Measurements from ENCODE around the gene KANSL1.
"Not testable (repeated sequence)": the region's sequence is repeated elsewhere in the genome, so short reads cannot be mapped to it uniquely, and the experiment has no call there.

KANSL1 gene

GRCh38 chr17:46117850-46118696, 75.2 kb downstream of the KANSL1 start:
- Mint-ChIP-seq H3K4me1 (ENCODE audit: low read depth) (peaks cover 55% of the 10 kb centered on the region), H3K27ac (no peak overlapping the region), H3K9me3 (no peaks in the 10 kb centered on the region), H3K27me3 (no peaks in the 10 kb centered on the region), H3K4me3 (no peak overlapping the region), H3K36me3 (ENCODE audit: low read depth) (peaks cover 20% of the 10 kb centered on the region)
- intact Hi-C loops (cut with micrococcal nuclease), result no loop called here

- no peak overlapping the region for H3K4me3 Mint-ChIP-seq
- H3K27me3 Mint-ChIP-seq, result no peaks in the 10 kb centered on the region
- peaks cover 54% of the 10 kb centered on the region for H3K4me1 Mint-ChIP-seq (ENCODE audit: low read depth)
- no peaks in the 10 kb centered on the region for H3K9me3 Mint-ChIP-seq
- H3K27ac Mint-ChIP-seq, result no peak overlapping the region
- H3K36me3 Mint-ChIP-seq (ENCODE audit: low read depth), result peaks cover 27% of the 10 kb centered on the region
- intact Hi-C loops (cut with micrococcal nuclease), result no loop called here
Observed at GRCh38 chr17:46117117-46117516, 76.1 kb downstream of the KANSL1 start.

- Mint-ChIP-seq H3K36me3 (ENCODE audit: low read depth) (peaks cover 21% of the 10 kb centered on the region), H3K27me3 (no peaks in the 10 kb centered on the region), H3K9me3 (no peaks in the 10 kb centered on the region), H3K27ac (no peak overlapping the region), H3K4me1 (ENCODE audit: low read depth) (peaks cover 47% of the 10 kb centered on the region), H3K4me3 (no peak overlapping the region)
- intact Hi-C loops (cut with micrococcal nuclease), result no loop called here
Observed at GRCh38 chr17:46115699-46116098, 77.5 kb downstream of the KANSL1 start.

- Mint-ChIP-seq H3K36me3 (ENCODE audit: low read depth) (peaks cover 13% of the 10 kb centered on the region), H3K4me1 (ENCODE audit: low read depth) (peaks cover 66% of the 10 kb centered on the region)
- H3K4me3 Mint-ChIP-seq; H3K27ac Mint-ChIP-seq; H3K27me3 Mint-ChIP-seq; intact Hi-C loops (cut with micrococcal nuclease); H3K9me3 Mint-ChIP-seq: not testable (repeated sequence)
Observed at GRCh38 chr17:46111236-46111635, 82.0 kb downstream of the KANSL1 start.

GRCh38 chr17:46110219-46110618, 83.0 kb downstream of the KANSL1 start:
- H3K27ac Mint-ChIP-seq, result no peak overlapping the region
- H3K4me1 Mint-ChIP-seq (ENCODE audit: low read depth), result peaks cover 65% of the 10 kb centered on the region

GRCh38 chr17:46109603-46110189, 83.5 kb downstream of the KANSL1 start:
- peaks cover 66% of the 10 kb centered on the region for H3K4me1 Mint-ChIP-seq (ENCODE audit: low read depth)
- no peaks in the 10 kb centered on the region for H3K27me3 Mint-ChIP-seq
- no peak overlapping the region for H3K4me3 Mint-ChIP-seq
- H3K36me3 Mint-ChIP-seq (ENCODE audit: low read depth), result peaks cover 7% of the 10 kb centered on the region
- H3K27ac Mint-ChIP-seq, result no peak overlapping the region
- no peaks in the 10 kb centered on the region for H3K9me3 Mint-ChIP-seq
- intact Hi-C loops (cut with micrococcal nuclease), result no loop called here

More at GRCh38 chr17:46110219-46110618, 83.0 kb downstream of the KANSL1 start:
- Mint-ChIP-seq H3K36me3 (ENCODE audit: low read depth) (peaks cover 11% of the 10 kb centered on the region), H3K27me3 (no peaks in the 10 kb centered on the region), H3K4me3 (no peak overlapping the region), H3K9me3 (no peaks in the 10 kb centered on the region)
- intact Hi-C loops (cut with micrococcal nuclease), result no loop called here

GRCh38 chr17:46108550-46109110, 84.6 kb downstream of the KANSL1 start:
- peaks cover 69% of the 10 kb centered on the region for H3K4me1 Mint-ChIP-seq (ENCODE audit: low read depth)
- no peak overlapping the region for H3K27ac Mint-ChIP-seq
- intact Hi-C loops (cut with micrococcal nuclease), result no loop called here
- H3K4me3 Mint-ChIP-seq, result no peak overlapping the region
- H3K9me3 Mint-ChIP-seq, result no peaks in the 10 kb centered on the region
- no peaks in the 10 kb centered on the region for H3K27me3 Mint-ChIP-seq
- H3K36me3 Mint-ChIP-seq (ENCODE audit: low read depth), result peaks cover 7% of the 10 kb centered on the region

- no peaks in the 10 kb centered on the region for H3K27me3 Mint-ChIP-seq
- no peak overlapping the region for H3K4me3 Mint-ChIP-seq
- H3K4me1 Mint-ChIP-seq (ENCODE audit: low read depth), result peaks cover 69% of the 10 kb centered on the region
- no peak overlapping the region for H3K27ac Mint-ChIP-seq
- intact Hi-C loops (cut with micrococcal nuclease), result no loop called here
- H3K36me3 Mint-ChIP-seq (ENCODE audit: low read depth), result peaks cover 7% of the 10 kb centered on the region
- H3K9me3 Mint-ChIP-seq, result no peaks in the 10 kb centered on the region
Observed at GRCh38 chr17:46108120-46108519, 85.1 kb downstream of the KANSL1 start.

- Mint-ChIP-seq H3K36me3 (ENCODE audit: low read depth) (no peaks in the 10 kb centered on the region), H3K4me1 (ENCODE audit: low read depth) (peaks cover 72% of the 10 kb centered on the region), H3K4me3 (no peak overlapping the region), H3K9me3 (no peaks in the 10 kb centered on the region), H3K27ac (no peak overlapping the region), H3K27me3 (no peaks in the 10 kb centered on the region)
- intact Hi-C loops (cut with micrococcal nuclease), result no loop called here
Observed at GRCh38 chr17:46106966-46107644, 86.1 kb downstream of the KANSL1 start.

- intact Hi-C loops (cut with micrococcal nuclease); H3K9me3 Mint-ChIP-seq; H3K27me3 Mint-ChIP-seq; H3K36me3 Mint-ChIP-seq (ENCODE audit: low read depth); H3K4me3 Mint-ChIP-seq; H3K27ac Mint-ChIP-seq: not testable (repeated sequence)
- H3K4me1 Mint-ChIP-seq (ENCODE audit: low read depth), result peaks cover 70% of the 10 kb centered on the region
Observed at GRCh38 chr17:46102806-46103205, 90.4 kb downstream of the KANSL1 start.

GRCh38 chr17:46101785-46102617, 91.2 kb downstream of the KANSL1 start:
- H3K27me3 Mint-ChIP-seq; H3K9me3 Mint-ChIP-seq; H3K36me3 Mint-ChIP-seq (ENCODE audit: low read depth); H3K4me3 Mint-ChIP-seq; intact Hi-C loops (cut with micrococcal nuclease): not testable (repeated sequence)
- peak overlapping the region; percentile 30 for H3K27ac Mint-ChIP-seq
- peaks cover 70% of the 10 kb centered on the region for H3K4me1 Mint-ChIP-seq (ENCODE audit: low read depth)

GRCh38 chr17:46100590-46100989, 92.6 kb downstream of the KANSL1 start:
- Mint-ChIP-seq H3K27ac (peak overlapping the region; percentile 30), H3K27me3 (no peaks in the 10 kb centered on the region), H3K4me1 (ENCODE audit: low read depth) (peaks cover 62% of the 10 kb centered on the region), H3K4me3 (no peak overlapping the region), H3K9me3 (no peaks in the 10 kb centered on the region), H3K36me3 (ENCODE audit: low read depth) (no peaks in the 10 kb centered on the region)
- intact Hi-C loops (cut with micrococcal nuclease), result no loop called here

GRCh38 chr17:46099865-46100264, 93.4 kb downstream of the KANSL1 start:
- Mint-ChIP-seq H3K9me3 (no peaks in the 10 kb centered on the region), H3K27me3 (no peaks in the 10 kb centered on the region), H3K36me3 (ENCODE audit: low read depth) (no peaks in the 10 kb centered on the region), H3K4me3 (no peak overlapping the region), H3K27ac (no peak overlapping the region), H3K4me1 (ENCODE audit: low read depth) (peaks cover 55% of the 10 kb centered on the region)
- intact Hi-C loops (cut with micrococcal nuclease), result no loop called here
